Sigmoid colon (tissue), 4 donors: ENCODE results near the gene VEZF1.

Experiments
- POLR2AphosphoS5 ChIP-seq, 4 donors: sonication (generic); formaldehyde crosslinking; IDR thresholded peaks; one replicate each; pipeline ENCODE4 v1.6.1; 2017; ENCODE audit warnings: antibody characterized with exemption in 4 of 4
- TF ChIP-seq, protein P1 (sequence below), 4 experiments: fragments of 450-650 bp in 3 of 4; fragments of 200-600 bp in 1 of 4; IDR thresholded peaks; one replicate each; pipeline ENCODE4 v1.5.1; 2016 to 2019; ENCODE audit warnings: antibody characterized with exemption in 4 of 4, mild to moderate bottlenecking in 3 of 4, moderate library complexity in 2 of 4

DNA sequence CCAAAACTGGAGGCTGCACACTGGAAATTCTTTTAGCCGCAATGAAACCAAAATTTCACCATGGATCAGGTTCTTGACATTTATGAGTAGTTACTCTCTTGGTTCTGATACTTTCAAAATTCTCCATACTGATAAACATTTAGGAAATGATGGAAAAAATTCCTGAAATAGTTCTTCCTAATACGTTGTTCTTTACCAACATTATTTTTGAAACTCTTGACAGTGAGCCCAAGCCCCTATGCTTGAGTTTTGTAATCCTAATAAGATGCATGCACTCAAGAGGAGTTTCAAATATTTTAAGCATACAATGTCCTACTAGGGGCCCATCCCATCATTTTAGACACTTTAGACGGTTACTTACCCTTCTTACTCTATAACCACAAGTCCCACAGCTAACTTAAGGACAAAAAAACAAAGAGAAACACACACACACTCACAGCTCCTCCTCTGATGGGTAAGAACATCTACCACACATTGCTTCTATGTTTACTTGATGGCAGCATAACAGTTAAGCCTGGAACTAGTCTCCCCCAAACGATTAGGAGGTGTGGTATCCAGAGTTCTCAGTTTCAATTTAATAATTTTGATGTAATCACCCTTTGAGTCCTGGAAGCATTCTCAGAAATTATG lies 3.7 kb downstream of the VEZF1 start:
- TF ChIP-seq, protein P1, sequence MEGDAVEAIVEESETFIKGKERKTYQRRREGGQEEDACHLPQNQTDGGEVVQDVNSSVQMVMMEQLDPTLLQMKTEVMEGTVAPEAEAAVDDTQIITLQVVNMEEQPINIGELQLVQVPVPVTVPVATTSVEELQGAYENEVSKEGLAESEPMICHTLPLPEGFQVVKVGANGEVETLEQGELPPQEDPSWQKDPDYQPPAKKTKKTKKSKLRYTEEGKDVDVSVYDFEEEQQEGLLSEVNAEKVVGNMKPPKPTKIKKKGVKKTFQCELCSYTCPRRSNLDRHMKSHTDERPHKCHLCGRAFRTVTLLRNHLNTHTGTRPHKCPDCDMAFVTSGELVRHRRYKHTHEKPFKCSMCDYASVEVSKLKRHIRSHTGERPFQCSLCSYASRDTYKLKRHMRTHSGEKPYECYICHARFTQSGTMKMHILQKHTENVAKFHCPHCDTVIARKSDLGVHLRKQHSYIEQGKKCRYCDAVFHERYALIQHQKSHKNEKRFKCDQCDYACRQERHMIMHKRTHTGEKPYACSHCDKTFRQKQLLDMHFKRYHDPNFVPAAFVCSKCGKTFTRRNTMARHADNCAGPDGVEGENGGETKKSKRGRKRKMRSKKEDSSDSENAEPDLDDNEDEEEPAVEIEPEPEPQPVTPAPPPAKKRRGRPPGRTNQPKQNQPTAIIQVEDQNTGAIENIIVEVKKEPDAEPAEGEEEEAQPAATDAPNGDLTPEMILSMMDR (IDR thresholded peaks at IDR 0.05), result no peak
- no peak for TF ChIP-seq POLR2AphosphoS5 (IDR thresholded peaks at IDR 0.05)
